ENCODE measurements around the gene ZSCAN23.

ZSCAN23 gene

DNA sequence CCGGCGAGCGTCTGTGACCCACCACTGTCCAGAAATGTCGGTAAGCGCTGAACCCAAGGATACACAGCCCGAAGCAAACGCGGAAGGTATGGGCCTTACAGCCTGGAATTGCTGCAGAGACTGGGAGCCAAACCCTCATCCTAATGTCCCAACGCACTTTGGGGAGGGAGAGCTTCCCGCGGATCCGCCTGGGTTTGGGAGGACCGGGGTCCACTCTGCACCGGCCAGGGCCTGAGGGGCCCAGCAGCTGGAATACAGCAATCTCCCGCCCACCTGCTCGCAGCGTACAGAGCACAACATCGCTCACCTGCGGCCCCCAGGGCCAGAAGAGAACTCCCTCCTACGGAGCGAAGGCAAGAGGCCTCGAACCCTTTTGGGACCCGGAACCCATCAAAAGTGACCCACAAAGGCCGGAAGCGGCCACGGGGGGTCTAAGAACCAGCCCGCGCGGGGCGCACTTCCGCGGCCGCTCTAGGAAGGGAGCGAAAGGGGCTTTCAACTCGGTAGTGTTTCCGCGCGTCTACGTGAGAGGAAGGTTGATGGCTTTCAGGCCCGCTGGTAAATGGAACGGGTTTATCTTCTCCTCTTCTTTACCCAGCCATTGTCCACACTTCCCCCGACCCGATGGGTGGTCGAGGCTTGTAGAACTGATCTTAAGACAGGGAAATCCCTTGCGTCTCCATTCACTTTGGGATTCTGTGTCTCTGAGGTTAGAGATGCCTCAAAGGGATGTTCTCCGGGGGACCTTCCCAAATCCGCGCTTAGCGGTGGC lies 43.8 kb downstream of the ZSCAN23 start, which contains the start of gene ZSCAN12:
Gene ZSCAN12 (minus strand): TSS at position 398 of the 772 bp plus-strand sequence. CDS start 1,342 bp downstream, outside the sequence.
- peak within 1 kb of the TSS; percentile 30 for H3K4me2 ChIP-seq (ENCODE audit: low read depth, low read length, poor library complexity, severe bottlenecking)
- H2AFZ ChIP-seq (ENCODE audit: low read depth, low read length, severe bottlenecking), result no peak within 1 kb of the TSS
- no peaks in the 10 kb centered on the region for H3K9me2 ChIP-seq (replicated peaks; ENCODE audit: insufficient read depth, low read length)
- TF ChIP-seq EZH2phosphoT487 (conservative IDR thresholded peaks at IDR 0.05; ENCODE audit: low read length), result 0 out of 2 replicates have a peak, but pooled peaks have one; percentile 36
- TF ChIP-seq, protein P1, sequence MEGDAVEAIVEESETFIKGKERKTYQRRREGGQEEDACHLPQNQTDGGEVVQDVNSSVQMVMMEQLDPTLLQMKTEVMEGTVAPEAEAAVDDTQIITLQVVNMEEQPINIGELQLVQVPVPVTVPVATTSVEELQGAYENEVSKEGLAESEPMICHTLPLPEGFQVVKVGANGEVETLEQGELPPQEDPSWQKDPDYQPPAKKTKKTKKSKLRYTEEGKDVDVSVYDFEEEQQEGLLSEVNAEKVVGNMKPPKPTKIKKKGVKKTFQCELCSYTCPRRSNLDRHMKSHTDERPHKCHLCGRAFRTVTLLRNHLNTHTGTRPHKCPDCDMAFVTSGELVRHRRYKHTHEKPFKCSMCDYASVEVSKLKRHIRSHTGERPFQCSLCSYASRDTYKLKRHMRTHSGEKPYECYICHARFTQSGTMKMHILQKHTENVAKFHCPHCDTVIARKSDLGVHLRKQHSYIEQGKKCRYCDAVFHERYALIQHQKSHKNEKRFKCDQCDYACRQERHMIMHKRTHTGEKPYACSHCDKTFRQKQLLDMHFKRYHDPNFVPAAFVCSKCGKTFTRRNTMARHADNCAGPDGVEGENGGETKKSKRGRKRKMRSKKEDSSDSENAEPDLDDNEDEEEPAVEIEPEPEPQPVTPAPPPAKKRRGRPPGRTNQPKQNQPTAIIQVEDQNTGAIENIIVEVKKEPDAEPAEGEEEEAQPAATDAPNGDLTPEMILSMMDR (IDR thresholded peaks at IDR 0.05; ENCODE audit: insufficient read depth, low read length, poor library complexity, severe bottlenecking), result no peak
- no peaks in the 10 kb centered on the region for H4K20me1 ChIP-seq (ENCODE audit: low read depth, low read length)
- H3K4me3 ChIP-seq (ENCODE audit: insufficient read depth, low read length, poor library complexity, severe bottlenecking), result peak within 1 kb of the TSS; percentile 26
- H3K27me3 ChIP-seq (ENCODE audit: low read length), result no peaks in the 10 kb centered on the region
- no peaks in the 10 kb centered on the region for H3F3A ChIP-seq (ENCODE audit: insufficient read depth)
- H3K9ac ChIP-seq (ENCODE audit: low read length), result peak within 1 kb of the TSS; percentile 38; the same call in 1 of the 2 replicates
- H3K27ac ChIP-seq (ENCODE audit: low read depth, low read length), result no peak within 1 kb of the TSS
- H3K79me2 ChIP-seq (ENCODE audit: insufficient read depth, low read length), result no peaks in the 10 kb centered on the region
- no peaks in the 10 kb centered on the region for H3K9me3 ChIP-seq (ENCODE audit: insufficient read depth, low read length)
- no peaks in the 10 kb centered on the region for H3K36me3 ChIP-seq (ENCODE audit: low read length)

DNA sequence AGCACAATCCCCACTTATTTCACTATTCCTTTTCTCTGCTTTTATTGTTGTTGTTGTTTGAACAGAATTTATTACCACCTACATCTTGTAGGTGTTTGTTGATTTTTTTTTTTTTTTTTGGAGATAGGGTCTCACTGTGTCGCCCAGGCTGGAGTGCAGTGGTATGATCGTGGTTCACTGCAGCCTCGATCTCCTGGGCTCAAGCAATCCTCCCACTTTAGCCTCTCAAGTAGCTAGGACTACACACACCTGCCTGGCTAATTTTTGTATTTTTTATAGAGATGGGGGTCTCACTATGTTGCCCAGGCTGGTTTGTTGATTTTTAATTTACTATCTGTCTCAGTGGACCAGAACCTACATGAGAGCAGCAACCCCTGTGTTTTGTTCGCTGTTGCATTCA lies 47.4 kb downstream of the ZSCAN23 start:
- no peak overlapping the region for H2AFZ ChIP-seq (ENCODE audit: low read depth, low read length, severe bottlenecking)
- no peaks in the 10 kb centered on the region for H3K79me2 ChIP-seq (ENCODE audit: insufficient read depth, low read length)
- H3K36me3 ChIP-seq (ENCODE audit: low read length), result no peaks in the 10 kb centered on the region
- TF ChIP-seq, protein P1 (IDR thresholded peaks at IDR 0.05; ENCODE audit: insufficient read depth, low read length, poor library complexity, severe bottlenecking), result no peak
- TF ChIP-seq EZH2phosphoT487 (conservative IDR thresholded peaks at IDR 0.05; ENCODE audit: low read length), result no peak
- no peaks in the 10 kb centered on the region for H4K20me1 ChIP-seq (ENCODE audit: low read depth, low read length)
- H3K9me3 ChIP-seq (ENCODE audit: insufficient read depth, low read length), result no peaks in the 10 kb centered on the region
- no peaks in the 10 kb centered on the region for H3K9me2 ChIP-seq (replicated peaks; ENCODE audit: insufficient read depth, low read length)
- no peak overlapping the region for H3K9ac ChIP-seq (ENCODE audit: low read length)
- no peaks in the 10 kb centered on the region for H3K27me3 ChIP-seq (ENCODE audit: low read length)
- H3F3A ChIP-seq (ENCODE audit: insufficient read depth), result no peaks in the 10 kb centered on the region
- no peak overlapping the region for H3K4me3 ChIP-seq (ENCODE audit: insufficient read depth, low read length, poor library complexity, severe bottlenecking)
- H3K4me2 ChIP-seq (ENCODE audit: low read depth, low read length, poor library complexity, severe bottlenecking), result no peak overlapping the region
- H3K27ac ChIP-seq (ENCODE audit: low read depth, low read length), result no peak overlapping the region

DNA sequence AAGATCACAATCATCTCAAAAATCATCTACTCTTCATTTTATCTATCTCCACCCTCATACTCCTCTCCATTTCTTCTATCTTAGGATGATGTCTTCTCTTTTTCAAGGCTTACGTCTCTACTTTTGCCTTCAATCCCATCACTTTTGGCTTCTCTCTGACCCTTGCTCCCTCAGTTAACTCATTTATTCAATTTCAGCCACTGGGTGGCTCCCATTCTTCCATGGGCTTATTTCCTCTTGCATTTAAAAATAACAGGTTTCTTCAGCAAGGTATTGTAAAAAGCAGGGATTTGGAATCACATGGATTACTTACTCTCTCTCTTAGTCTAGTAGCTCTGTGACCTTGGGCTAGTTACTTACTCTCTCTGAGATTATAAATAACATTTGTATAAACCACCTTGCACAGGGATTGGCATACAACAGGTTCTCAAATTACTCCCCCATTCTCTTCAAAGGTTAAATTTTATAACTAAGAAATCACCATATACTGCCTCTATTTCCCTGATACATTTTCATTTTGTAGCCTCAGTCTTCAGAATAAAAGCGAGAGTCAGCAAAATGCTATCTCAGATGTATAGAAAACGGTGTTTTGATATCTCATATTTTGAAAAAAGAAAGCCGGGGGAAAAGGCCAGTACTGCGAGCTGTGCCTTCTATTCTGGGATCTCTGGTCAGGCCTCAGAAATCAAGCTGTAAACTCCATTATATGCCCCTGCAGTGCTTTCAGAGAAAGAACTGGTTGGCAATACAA lies 49.2 kb downstream of the ZSCAN23 start:
- no peak overlapping the region for H2AFZ ChIP-seq (ENCODE audit: low read depth, low read length, severe bottlenecking)
- H3K27me3 ChIP-seq (ENCODE audit: low read length), result no peaks in the 10 kb centered on the region
- H3F3A ChIP-seq (ENCODE audit: insufficient read depth), result no peaks in the 10 kb centered on the region
- no peak overlapping the region for H3K9ac ChIP-seq (ENCODE audit: low read length)
- H3K9me3 ChIP-seq (ENCODE audit: insufficient read depth, low read length), result no peaks in the 10 kb centered on the region
- H3K4me2 ChIP-seq (ENCODE audit: low read depth, low read length, poor library complexity, severe bottlenecking), result no peak overlapping the region
- H4K20me1 ChIP-seq (ENCODE audit: low read depth, low read length), result no peaks in the 10 kb centered on the region
- H3K36me3 ChIP-seq (ENCODE audit: low read length), result no peaks in the 10 kb centered on the region
- TF ChIP-seq EZH2phosphoT487 (conservative IDR thresholded peaks at IDR 0.05; ENCODE audit: low read length), result no peak
- TF ChIP-seq, protein P1 (IDR thresholded peaks at IDR 0.05; ENCODE audit: insufficient read depth, low read length, poor library complexity, severe bottlenecking), result peak; percentile 48
- H3K27ac ChIP-seq (ENCODE audit: low read depth, low read length), result no peak overlapping the region
- no peaks in the 10 kb centered on the region for H3K9me2 ChIP-seq (replicated peaks; ENCODE audit: insufficient read depth, low read length)
- H3K79me2 ChIP-seq (ENCODE audit: insufficient read depth, low read length), result no peaks in the 10 kb centered on the region
- H3K4me3 ChIP-seq (ENCODE audit: insufficient read depth, low read length, poor library complexity, severe bottlenecking), result no peak overlapping the region
